Stromal cell of bone marrow (primary cell): ENCODE results near the gene RAB38.

ENCODE experiments used
- DNase-seq: peaks from one replicate; pipeline ENCODE4 v3.0.0-alpha.2; 2012; ENCODE audit warnings: low read depth

Gene RAB38

DNA sequence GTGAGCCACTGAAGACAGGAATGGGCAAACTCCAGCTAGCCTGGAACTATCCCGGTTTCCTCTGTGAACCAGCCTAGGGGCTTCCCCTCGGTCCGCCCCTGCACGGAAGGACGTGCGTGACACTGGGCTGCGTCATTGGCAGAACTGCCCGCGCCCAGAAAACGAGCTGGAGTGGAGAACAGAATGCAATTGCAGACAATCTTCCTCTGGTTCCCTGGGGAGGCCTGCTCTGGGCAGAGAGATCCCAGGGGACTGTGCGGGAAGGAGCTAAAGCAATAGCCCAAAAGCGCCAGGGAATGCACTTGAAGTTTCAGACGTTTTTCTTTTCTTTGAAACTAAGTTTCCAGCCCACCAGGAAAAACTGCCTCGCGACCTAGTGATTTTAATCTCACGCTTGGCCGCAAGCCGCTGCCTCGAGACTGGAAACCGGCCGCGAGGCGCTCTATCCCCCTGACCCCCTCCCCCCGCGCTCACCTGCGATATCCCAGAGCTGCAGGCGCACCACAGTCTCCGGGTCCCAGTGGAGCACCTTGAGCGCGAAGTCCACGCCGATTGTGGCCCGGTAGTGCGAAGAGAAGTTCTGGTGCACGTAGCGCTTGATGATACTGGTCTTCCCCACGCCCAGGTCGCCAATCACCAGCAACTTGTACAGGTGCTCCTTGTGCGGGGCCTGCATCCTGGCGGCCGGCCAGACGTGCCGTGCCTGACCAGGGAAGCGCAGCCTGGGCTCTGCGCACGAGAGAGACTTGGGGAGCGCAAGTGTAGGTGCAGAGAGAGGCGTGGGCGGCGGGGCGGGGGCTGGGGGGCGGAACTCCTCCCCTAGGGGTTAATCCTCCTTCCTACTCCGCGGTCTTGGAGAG lies at the start of gene RAB38:
Gene RAB38, minus strand, starts transcription at position 735 of the 860 bp plus-strand sequence. Its CDS starts 59 bp downstream, at position 676.
- peak; percentile 40 for DNase-seq

DNA sequence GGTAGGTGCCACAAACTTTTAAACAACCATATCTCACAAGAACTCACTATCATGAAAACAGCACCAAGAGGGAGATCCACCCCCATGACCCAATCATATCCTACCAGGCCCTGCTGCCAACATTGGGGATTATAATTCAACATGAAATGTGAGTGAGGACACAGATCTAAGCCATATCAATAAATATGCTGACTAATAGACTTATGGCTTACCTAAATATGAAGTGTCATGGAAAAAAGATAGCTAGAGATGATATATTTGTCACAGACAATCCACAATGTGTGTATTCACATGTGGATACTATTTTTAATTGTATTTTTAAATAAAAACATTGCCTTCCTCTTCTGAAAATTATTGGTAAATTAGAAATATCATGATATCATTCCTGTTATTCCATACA lies 38.2 kb upstream of the RAB38 start:
- DNase-seq: no peak

DNA sequence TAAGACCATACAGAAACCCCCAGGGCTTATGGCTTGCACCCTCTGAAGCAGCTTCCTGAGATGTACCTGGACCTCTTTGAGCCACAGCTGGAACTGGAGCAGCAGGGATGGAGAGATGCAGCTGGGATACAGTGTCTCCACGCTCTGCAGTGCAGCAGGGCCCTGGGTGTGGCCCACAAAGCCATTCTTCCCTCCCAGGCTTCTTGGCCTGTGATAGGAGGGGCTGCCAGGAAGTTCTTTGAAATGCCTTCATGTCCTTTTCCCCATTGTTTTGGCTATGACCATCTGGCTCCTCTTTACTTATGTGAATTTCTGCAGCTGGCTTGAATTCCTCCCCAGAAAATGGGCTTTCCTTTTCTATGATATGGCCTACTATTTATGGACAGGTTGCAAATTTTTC lies 37.1 kb upstream of the RAB38 start:
- no peak for DNase-seq

DNA sequence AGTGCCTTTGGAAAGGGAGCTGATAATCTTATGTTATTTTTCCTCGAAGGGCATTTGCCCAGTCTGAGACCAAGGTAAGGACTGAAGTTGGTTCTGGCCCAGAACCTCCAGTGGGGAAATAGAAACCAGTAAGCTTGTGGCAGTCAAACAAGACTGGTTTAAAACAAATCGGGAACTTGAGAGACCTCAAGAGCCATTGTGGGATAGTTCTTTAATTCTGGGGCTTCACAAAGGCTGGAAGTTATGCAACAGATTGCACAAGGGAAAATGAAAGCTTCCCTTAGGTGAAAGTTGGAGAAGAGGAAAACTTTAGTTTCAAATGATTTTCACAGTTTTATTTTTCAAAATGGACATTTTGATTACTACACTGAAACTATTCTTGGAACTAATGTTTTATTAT lies 33.5 kb upstream of the RAB38 start:
- DNase-seq: peak; percentile 4

DNA sequence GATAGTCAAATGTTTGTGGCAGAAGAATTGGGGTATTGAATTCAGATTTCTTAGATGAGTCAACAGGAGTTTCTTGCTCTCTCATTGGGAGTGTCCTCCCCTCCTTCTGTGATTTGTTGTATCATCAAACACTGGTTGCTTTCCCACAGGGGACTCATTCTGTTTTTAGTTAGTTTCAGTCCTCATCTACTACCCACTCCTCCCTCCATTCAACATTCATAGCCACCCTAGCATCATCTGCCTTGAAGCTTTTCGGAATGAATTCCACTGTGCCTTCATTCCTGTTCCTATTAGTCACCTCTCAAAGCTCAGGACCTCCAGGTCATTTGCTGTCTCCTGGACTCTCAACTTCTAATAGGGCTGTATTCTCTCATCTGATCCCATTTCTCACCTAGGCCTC lies 31.5 kb upstream of the RAB38 start:
- DNase-seq: peak; percentile 2

DNA sequence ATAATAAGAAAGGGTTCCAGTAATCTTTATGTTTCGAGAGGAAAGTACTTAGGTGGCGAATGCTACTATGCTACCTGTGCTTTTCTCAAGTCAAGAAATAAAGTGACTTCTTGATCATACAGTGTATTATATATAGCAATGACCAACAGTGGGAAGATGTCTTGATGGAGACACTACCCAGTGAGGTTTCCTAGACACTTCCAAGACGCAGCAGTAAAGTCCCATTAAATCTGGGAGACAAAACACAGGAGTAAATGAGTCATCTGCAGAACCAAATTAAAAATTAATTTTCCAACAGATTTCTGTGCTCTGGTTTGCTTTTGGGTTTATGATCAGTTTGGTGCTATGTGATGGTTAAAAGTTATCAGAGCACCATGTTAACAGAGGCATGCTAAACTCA lies 29.1 kb upstream of the RAB38 start:
- DNase-seq: no peak

DNA sequence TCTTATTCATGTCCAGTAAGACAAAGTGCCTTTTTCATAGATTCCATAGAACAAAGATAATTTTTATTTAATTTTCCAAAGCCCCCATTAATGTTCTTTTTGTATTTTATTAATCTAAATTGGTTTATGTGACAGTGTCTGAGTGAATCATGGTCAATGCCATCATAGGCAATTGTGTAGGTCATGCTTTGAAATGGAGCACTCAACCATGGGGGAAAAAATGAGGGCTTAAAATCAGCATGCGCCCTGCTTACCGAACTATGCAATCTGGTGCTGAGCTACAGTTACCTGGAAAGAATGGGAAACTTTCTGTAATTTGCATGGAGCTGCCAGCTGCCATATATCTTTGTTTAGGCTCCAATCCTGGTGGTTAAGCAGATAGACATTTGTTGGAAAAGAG lies 28.4 kb upstream of the RAB38 start:
- no peak for DNase-seq

DNA sequence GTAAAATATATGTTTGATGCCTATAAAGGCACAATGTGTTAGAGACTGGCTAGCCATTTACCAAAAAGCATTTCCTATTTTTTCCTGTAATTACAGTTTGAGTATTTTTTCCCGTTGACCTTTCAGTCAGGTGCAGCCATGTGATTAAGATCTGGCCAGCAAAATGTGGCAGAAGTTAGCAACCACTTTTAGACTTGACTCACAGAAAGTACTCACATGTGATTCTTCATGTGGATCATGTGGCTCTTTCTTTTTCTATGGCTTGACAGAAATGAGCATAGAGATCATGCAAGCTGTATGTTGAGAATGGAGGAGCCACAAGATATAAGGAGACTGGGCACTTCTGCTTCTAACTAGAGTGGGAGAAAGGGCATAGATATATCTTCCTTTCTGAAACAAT lies 27.3 kb upstream of the RAB38 start:
- no peak for DNase-seq

DNA sequence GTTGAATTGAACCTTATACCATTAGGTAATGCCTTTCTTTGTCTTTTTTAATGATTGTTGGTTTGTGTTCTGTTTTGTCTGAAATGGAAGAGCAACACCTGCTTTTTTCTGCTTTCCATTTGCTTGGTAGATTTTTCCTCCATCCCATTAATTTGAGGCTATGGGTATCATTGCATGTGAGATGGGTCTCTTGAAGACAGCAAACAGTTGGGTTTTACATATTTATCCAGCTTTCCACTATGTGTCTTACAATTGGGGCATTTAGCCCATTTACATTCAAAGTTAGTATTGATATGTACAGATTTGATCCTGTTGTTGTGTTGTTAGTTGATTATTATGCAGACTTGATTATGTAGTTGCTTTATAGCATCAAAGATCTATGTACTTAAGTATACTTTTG lies 21.1 kb upstream of the RAB38 start:
- DNase-seq: no peak

DNA sequence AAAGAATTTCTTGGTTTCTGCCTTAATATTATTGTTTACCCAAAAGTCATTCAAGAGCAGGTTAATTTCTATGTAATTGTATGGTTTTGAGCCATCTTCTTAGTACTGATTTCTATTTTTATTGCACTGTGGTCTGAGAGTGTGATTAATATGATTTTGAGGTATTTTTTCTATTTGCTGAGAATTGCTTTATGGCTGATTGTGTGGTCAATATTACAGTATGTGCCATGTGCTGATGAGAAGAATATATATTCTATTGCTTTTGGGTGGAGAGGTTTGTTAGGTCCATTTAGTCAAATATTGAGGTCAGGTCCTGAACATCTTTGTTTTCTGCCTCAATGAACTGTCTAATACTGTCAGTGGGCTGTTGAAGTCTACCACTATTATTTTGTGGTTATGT lies 20.7 kb upstream of the RAB38 start:
- no peak for DNase-seq

DNA sequence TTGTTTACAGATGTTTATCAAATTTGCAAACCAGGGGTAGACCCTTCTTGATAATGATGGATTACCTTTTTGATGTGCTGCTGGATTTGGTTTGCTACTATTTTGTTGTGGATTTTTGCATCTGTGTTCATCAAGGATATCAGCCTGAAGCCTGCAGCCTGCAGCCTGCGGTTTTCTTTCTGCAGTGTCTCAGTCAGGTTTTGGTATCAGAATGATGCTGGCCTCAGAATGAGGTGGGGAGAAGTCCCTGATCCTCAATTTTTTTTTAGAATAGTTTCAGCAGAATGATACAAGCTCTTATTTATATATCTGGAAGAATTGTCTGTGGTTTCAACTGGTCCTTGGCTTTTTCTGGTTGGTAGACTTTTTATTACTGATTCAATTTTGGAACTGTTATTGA lies 19.7 kb upstream of the RAB38 start:
- DNase-seq: no peak

DNA sequence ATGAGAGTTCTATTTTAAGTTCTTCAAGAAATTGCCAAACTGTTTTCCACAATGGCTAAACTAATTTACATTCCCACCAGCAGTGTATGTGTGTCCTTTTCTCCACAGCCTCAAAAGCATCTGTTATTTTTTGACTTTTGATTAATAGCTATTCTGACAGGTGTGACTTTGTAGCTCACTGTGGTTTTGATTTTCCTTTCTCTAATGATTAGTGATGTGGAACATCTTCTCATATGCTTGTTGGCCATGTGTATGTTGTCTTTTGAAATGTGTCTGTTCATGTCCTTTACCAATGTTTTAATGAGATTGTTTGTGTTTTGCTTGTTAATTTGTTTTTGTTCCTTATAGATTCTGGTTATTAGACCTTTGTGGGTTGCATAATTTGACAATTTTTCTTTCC lies 18.0 kb upstream of the RAB38 start:
- DNase-seq: no peak

DNA sequence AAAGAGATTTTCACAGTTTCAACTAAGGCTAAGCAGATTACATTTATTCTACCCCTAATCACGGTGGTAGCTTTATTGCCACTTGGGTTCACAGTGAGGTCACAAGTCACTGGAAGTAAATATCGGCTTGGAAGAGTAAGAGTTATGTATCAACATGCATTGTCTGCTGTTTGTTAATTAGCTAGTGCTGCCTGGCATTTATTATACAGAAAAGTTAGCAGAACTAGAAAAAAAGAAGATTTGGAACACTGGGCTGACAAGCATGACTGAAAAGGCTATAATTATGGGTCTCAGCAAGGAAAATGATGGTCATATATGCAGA lies 13.7 kb upstream of the RAB38 start:
- no peak for DNase-seq

DNA sequence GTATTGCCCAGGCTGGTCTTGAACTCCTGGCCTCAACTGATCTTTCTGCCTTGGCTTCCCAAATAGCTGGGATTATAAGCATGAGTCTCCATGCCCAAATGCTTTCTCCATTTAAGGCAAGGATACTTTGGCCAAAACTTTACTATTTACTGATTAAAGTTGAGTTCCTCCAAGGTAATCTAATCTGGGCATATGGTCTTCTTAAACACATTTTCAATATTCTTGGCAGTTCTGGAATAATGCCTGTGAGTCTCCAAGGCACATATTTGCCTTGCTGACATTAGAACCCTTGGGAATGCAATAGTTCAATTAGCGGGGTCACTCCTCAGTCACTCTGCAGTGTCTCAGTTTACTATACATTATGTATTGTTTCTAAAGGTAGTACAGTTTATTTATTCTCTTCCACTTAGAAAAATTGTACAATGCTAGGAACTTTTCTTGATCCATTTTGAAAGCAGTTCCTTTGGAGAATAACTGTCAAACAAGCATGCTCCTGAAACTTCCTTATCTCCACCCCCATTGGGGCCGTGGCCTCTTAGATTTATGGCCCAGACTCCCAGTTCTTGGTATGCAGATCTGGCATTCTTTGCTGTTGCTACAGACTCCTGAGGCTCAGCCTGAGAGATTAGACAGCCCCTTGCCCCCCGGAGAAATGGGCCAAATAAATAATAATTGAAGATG lies 13.1 kb upstream of the RAB38 start:
- DNase-seq: no peak

DNA sequence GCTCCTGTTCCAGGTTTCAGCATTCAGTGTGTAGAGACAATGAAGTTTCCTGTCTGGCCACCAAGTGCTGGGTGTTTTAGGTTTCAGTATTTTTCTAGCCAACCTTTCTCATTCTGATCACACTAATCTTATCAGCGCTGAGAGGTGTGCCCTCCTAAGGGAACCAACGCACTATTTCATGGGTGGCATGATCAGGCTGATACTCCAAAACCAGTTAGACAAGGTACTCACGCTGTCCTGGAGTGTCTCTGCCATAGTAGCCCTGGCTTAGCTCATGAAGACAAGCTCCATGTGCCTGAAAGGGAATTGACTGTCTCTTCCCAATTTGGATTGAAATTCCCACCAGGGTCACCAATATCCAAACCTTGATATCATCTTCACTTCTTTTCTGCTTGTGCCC lies 8.0 kb upstream of the RAB38 start:
- no peak for DNase-seq

DNA sequence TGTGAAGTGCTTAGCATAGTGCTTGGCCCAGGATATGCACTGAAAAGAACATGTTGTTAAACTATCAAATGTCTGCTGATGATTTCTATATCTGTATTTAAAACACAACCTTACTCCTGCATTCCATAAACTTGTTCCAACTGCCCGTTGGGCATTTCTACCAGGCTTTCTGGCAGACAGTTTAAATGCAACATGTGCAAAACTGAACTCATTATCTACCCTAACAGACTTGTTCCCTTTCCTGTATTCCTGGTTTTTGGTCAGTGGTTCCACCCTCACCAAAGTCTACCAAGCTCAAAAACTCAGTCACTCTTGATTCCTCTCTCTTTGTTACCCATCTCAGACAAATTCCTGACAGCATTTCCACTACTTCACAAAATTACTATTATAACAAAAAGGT lies 6.5 kb upstream of the RAB38 start:
- no peak for DNase-seq

DNA sequence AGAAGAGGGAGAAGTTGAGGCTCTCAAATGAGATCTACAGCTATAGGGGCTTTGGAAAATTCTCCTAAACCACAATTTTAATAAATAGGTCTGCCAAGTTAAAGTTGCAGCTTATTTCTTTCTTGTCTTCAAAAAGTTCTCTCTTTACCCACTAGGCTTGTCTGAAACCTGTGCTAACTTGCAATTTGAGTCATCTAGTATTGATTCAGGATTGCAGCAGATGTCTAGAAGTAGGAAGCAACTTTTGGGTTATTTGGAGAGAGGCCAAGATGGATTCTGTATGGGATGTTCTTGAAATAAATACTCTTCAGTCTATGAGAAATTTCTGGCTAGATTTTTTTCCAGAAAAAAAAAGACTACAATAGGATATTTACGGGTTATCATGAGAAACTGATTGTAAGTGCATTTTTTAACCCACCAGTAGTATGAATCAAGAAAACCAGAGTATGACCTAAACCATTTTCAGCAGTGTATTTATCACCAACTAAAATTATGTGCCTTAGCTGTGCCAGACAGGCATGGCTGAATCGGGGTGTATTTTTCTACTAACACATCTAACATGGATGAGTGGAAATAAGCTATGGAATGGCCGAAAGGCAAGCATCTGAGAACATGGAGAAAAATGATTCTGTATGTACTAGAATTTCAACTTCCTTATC lies 4.9 kb upstream of the RAB38 start:
- no peak for DNase-seq

DNA sequence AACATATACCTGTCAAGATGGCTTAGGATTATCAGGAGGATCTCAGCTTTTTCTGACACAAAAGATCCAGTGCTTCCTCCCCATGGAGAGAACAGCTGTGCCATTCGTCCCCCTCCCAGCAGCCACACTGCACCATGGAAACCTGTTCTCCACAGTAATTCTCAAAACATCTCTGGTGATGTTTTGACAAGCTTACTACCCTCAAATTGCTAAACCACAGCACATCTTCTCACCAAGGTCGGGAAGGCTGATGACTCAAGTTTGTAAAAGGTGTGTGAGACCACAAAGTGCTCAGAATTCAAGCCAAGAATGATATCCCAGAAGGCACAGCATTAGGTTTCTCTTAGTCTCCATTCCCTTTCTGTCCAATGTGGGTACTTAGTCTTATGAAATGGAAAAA lies 3.9 kb upstream of the RAB38 start:
- DNase-seq: no peak

DNA sequence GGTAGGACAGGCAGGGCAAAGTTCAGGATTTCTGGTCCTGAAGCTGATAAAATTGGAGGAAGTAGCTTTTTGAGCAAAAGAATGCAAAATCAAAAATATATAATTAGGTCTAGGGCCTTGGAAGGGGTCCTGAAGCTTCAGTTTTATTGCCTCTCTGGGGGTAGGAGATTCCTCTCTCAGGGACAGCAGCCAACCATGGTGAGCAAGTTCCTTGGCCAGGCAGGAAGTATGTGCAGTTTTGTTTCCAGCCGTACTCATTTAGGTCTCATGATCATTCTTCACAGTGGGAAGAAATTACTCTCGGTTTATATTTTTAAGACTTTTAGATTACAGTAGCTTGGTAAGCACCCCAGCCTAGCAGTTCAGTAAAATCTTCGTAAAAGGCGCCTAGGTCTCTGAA lies 2.9 kb upstream of the RAB38 start:
- peak; percentile 38 for DNase-seq

DNA sequence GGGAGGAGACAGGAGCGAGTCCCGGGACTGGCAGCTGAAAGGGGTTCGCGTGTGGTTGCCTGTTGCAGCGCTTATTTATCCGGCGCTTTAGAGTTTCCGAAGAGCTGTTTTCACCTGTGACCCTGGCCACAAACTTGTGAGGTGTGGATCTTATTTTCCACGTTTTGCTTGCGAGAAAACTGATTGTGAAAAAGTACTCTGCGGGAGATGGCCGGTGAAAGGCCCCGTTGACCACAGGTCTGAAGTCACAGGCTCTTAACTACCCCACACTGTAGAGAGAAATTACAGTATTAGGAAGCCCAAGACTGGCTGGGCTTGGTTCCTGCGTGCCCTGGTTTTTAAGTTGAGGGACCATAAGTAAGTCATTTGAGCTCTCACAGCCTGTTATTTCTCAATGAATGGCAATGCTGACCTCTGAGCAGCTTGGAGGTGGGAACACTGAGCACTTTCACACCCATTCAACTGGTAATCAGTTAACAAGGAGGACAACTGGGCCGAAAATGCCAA lies 379 bp upstream of the RAB38 start:
- no peak for DNase-seq

DNA sequence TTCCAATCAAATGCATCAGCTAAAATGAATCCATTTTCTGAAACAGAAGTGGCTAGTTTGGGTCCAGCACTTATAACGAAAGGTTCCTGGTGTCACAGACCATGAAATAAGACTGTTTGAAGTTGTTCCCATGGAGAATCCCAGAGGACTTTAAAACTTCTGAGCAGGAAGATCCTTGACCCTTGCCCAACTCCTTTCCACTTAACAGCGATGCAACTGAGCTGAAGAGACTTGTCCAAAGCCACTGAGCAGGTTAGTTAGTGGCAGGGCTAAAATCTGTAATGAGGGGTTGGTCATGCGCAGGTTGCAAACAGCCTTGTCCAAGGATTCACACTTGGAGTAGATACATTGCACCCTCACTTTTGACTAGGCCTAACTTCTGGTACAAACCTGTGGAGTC lies 1.3 kb downstream of the RAB38 start:
- no peak for DNase-seq

DNA sequence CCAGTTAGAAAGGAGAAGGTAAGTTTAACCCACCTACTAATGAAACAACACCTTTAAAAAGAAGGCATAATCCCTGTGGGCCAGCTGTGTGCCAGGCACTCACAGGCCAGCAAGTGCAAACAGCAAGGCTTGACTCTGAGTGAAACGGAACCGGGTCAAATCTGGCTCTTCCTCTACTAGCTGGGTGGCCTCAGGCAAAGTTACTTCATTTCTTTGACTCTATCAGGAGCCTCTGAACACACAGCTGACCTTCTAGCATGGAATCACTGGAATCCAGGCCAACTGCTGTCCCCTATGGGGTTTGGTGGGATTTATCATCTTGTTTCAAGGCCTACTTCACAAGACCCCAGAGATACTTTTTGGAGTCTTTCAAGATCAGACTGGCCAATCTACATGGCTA lies 3.3 kb downstream of the RAB38 start:
- DNase-seq: no peak

DNA sequence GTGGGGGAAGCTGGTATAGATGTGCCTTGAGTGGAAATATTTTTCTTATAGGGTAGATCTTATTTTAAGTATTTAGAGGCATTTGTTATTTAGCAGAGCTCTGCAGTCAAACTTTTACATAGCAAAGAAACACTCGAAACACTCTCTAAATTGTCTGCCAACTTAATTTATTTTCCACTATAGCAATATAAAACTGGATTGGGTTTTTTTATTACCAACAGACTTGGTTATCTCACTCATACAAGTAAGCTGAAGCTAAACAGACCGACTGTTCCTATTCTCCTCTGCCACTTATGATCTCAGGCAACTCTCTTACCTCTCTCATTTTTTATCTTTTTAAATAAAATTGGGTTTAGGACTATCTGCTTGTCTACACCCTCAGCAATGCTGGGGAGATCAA lies 4.6 kb downstream of the RAB38 start:
- DNase-seq: no peak
